ENCODE measurements around the gene PCSK1N.

DNA sequence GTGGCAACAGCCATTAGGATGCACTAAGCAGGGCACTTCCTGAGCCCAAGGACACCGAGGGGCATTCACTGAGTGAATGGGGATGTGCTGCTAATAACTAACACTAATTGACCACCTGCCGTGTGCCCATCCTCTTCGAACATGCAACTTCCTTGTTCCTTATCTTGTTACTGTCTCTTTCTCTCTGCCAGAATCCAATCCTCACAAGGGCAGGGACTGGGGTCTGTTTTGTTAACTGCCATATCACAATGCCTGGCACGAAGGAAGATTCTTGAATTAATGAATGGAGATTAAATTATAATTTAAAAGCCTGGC lies 7.8 kb downstream of the PCSK1N start:
- TF ChIP-seq POLR2G (IDR thresholded peaks at IDR 0.05; ENCODE audit: low read depth, low read length) (no peak), ZNF830 (CRISPR knock-in tag; IDR thresholded peaks at IDR 0.05) (no peak), ATF7 (IDR thresholded peaks at IDR 0.05) (no peak), POLR2A (conservative IDR thresholded peaks at IDR 0.05) (no peak)
- TF ChIP-seq, protein P1, sequence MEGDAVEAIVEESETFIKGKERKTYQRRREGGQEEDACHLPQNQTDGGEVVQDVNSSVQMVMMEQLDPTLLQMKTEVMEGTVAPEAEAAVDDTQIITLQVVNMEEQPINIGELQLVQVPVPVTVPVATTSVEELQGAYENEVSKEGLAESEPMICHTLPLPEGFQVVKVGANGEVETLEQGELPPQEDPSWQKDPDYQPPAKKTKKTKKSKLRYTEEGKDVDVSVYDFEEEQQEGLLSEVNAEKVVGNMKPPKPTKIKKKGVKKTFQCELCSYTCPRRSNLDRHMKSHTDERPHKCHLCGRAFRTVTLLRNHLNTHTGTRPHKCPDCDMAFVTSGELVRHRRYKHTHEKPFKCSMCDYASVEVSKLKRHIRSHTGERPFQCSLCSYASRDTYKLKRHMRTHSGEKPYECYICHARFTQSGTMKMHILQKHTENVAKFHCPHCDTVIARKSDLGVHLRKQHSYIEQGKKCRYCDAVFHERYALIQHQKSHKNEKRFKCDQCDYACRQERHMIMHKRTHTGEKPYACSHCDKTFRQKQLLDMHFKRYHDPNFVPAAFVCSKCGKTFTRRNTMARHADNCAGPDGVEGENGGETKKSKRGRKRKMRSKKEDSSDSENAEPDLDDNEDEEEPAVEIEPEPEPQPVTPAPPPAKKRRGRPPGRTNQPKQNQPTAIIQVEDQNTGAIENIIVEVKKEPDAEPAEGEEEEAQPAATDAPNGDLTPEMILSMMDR (IDR thresholded peaks at IDR 0.05 in 2 of 3, conservative IDR thresholded peaks at IDR 0.05 in 1 of 3; ENCODE audit: insufficient read depth in 2 of 3, low read depth in 1 of 3, low read length in 3 of 3) = no peak
- TF ChIP-seq, protein P2, sequence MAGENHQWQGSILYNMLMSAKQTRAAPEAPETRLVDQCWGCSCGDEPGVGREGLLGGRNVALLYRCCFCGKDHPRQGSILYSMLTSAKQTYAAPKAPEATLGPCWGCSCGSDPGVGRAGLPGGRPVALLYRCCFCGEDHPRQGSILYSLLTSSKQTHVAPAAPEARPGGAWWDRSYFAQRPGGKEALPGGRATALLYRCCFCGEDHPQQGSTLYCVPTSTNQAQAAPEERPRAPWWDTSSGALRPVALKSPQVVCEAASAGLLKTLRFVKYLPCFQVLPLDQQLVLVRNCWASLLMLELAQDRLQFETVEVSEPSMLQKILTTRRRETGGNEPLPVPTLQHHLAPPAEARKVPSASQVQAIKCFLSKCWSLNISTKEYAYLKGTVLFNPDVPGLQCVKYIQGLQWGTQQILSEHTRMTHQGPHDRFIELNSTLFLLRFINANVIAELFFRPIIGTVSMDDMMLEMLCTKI (IDR thresholded peaks at IDR 0.05; ENCODE audit: partially characterized antibody) = no peak
- TF ChIP-seq, protein P3, sequence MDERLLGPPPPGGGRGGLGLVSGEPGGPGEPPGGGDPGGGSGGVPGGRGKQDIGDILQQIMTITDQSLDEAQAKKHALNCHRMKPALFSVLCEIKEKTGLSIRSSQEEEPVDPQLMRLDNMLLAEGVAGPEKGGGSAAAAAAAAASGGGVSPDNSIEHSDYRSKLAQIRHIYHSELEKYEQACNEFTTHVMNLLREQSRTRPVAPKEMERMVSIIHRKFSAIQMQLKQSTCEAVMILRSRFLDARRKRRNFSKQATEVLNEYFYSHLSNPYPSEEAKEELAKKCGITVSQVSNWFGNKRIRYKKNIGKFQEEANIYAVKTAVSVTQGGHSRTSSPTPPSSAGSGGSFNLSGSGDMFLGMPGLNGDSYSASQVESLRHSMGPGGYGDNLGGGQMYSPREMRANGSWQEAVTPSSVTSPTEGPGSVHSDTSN (CRISPR knock-in tag; IDR thresholded peaks at IDR 0.05; ENCODE audit: low read depth) = no peak
- TF ChIP-seq, protein P3 (tag; conservative IDR thresholded peaks at IDR 0.05; ENCODE audit: low read depth) = no peak
- TF ChIP-seq, protein P4, sequence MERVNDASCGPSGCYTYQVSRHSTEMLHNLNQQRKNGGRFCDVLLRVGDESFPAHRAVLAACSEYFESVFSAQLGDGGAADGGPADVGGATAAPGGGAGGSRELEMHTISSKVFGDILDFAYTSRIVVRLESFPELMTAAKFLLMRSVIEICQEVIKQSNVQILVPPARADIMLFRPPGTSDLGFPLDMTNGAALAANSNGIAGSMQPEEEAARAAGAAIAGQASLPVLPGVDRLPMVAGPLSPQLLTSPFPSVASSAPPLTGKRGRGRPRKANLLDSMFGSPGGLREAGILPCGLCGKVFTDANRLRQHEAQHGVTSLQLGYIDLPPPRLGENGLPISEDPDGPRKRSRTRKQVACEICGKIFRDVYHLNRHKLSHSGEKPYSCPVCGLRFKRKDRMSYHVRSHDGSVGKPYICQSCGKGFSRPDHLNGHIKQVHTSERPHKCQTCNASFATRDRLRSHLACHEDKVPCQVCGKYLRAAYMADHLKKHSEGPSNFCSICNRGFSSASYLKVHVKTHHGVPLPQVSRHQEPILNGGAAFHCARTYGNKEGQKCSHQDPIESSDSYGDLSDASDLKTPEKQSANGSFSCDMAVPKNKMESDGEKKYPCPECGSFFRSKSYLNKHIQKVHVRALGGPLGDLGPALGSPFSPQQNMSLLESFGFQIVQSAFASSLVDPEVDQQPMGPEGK (CRISPR knock-in tag; IDR thresholded peaks at IDR 0.05; ENCODE audit: borderline replicate concordance) = no peak
- TF ChIP-seq, protein P5, sequence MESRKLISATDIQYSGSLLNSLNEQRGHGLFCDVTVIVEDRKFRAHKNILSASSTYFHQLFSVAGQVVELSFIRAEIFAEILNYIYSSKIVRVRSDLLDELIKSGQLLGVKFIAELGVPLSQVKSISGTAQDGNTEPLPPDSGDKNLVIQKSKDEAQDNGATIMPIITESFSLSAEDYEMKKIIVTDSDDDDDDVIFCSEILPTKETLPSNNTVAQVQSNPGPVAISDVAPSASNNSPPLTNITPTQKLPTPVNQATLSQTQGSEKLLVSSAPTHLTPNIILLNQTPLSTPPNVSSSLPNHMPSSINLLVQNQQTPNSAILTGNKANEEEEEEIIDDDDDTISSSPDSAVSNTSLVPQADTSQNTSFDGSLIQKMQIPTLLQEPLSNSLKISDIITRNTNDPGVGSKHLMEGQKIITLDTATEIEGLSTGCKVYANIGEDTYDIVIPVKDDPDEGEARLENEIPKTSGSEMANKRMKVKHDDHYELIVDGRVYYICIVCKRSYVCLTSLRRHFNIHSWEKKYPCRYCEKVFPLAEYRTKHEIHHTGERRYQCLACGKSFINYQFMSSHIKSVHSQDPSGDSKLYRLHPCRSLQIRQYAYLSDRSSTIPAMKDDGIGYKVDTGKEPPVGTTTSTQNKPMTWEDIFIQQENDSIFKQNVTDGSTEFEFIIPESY (CRISPR knock-in tag; IDR thresholded peaks at IDR 0.05) = no peak

All from K562 (cell line).